Mesendoderm (in vitro differentiated cells): ENCODE data around the gene NUAK2.
A peak's percentile ranks its signal among the peaks of the same experiment; 100 is the strongest.

Experiments used
- DNase-seq: peaks from one replicate; pipeline ENCODE4 v3.0.0; 2013
- H2AK5ac ChIP-seq: 2 replicates; pipeline ENCODE4 v1.6.1; 2013; ENCODE audit warnings: low read length, inconsistent platforms
- H2BK120ac ChIP-seq: 2 replicates; pipeline ENCODE4 v1.6.1; 2013; ENCODE audit warnings: low read depth, mild to moderate bottlenecking, low read length, moderate library complexity, mixed read lengths
- H2BK15ac ChIP-seq: replicated peaks from 2 replicates; pipeline ENCODE4 v1.6.1; 2013; ENCODE audit warnings: low read depth, mild to moderate bottlenecking, moderate library complexity
- H2BK5ac ChIP-seq: 2 replicates; pipeline ENCODE4 v1.6.1; 2013; ENCODE audit warnings: low read length, inconsistent platforms
- H3K18ac ChIP-seq: 2 replicates; pipeline ENCODE4 v1.6.1; 2013; ENCODE audit warnings: mild to moderate bottlenecking, low read length, mixed read lengths
- H3K23ac ChIP-seq: one replicate; pipeline ENCODE4 v1.6.1; 2013; ENCODE audit warnings: low read length
- H3K27ac ChIP-seq: 2 replicates; pipeline ENCODE4 v1.5.1; 2013; ENCODE audit warnings: low read depth, mild to moderate bottlenecking, inconsistent platforms, low read length, moderate library complexity
- H3K27me3 ChIP-seq: 2 replicates; pipeline ENCODE4 v1.6.1; 2013; ENCODE audit warnings: low read length, control low read depth, mild to moderate bottlenecking, inconsistent platforms; ENCODE audit not compliant: insufficient read depth, poor library complexity
- H3K36me3 ChIP-seq: 2 replicates; pipeline ENCODE4 v1.6.1; 2013; ENCODE audit warnings: low read length, inconsistent platforms; ENCODE audit not compliant: control insufficient read depth, insufficient read depth
- H3K4ac ChIP-seq: one replicate; pipeline ENCODE4 v1.6.1; 2013; ENCODE audit warnings: low read depth, mild to moderate bottlenecking, low read length, moderate library complexity
- H3K4me1 ChIP-seq: 2 replicates; pipeline ENCODE4 v1.6.1; 2013; ENCODE audit warnings: low read depth, low read length, inconsistent platforms; ENCODE audit not compliant: control insufficient read depth
- H3K4me2 ChIP-seq: 2 replicates; pipeline ENCODE4 v1.6.1; 2013; ENCODE audit warnings: low read length
- H3K4me3 ChIP-seq: 2 replicates; pipeline ENCODE4 v1.5.1; 2013; ENCODE audit warnings: mild to moderate bottlenecking, low read length
- H3K56ac ChIP-seq: one replicate; pipeline ENCODE4 v1.6.1; 2013; ENCODE audit warnings: low read length
- H3K79me1 ChIP-seq: 2 replicates; pipeline ENCODE4 v1.6.1; 2013; ENCODE audit warnings: low read length, inconsistent platforms
- H3K79me2 ChIP-seq: 2 replicates; pipeline ENCODE4 v1.6.1; 2013; ENCODE audit warnings: mild to moderate bottlenecking, low read length; ENCODE audit not compliant: control insufficient read depth, insufficient read depth
- H3K9ac ChIP-seq: 2 replicates; pipeline ENCODE4 v1.6.1; 2013; ENCODE audit warnings: low read length, inconsistent platforms
- H4K5ac ChIP-seq: one replicate; pipeline ENCODE4 v1.6.1; 2013; ENCODE audit warnings: low read length
- H4K8ac ChIP-seq: one replicate; pipeline ENCODE4 v1.6.1; 2013; ENCODE audit warnings: low read depth, mild to moderate bottlenecking, control low read depth, low read length, moderate library complexity
- WGBS: extraction: QIAGEN DNeasy Blood & Tissue Kit; methylation state at CpG from one replicate; pipeline ENCODE4 v1.1.7; 2013; ENCODE audit warnings: low lambda C conversion rate, missing lambda C conversion rate; ENCODE audit not compliant: insufficient coverage; ENCODE audit errors: extremely low coverage; 5-methylcytosine and 5-hydroxymethylcytosine counted together

The NUAK2 gene

GRCh38 chr1:205287767-205288559 is 33.6 kb downstream of the NUAK2 start:
- Histone ChIP-seq H3K79me2 (no peaks in the 10 kb centered on the region), H3K36me3 (no peaks in the 10 kb centered on the region), H2BK15ac (no peak overlapping the region), H3K79me1 (no peaks in the 10 kb centered on the region), H2BK5ac (no peak overlapping the region), H2BK120ac (no peak overlapping the region), H3K9ac (peak overlapping the region; percentile 13), H2AK5ac (no peak overlapping the region), H3K23ac (no peak overlapping the region), H4K8ac (no peak overlapping the region), H3K18ac (peak overlapping the region; percentile 30), H3K4me3 (no peak overlapping the region), H3K27ac (no peak overlapping the region), H4K5ac (no peak overlapping the region), H3K27me3 (no peaks in the 10 kb centered on the region), H3K4me2 (no peak overlapping the region), H3K4ac (peak overlapping the region; percentile 72), H3K4me1 (peaks cover 20% of the 10 kb centered on the region), H3K56ac (peak overlapping the region; percentile 71)
- DNase-seq, result peak; percentile 47
- WGBS, result no CpG with 5 or more reads among the region's 8 CpGs

GRCh38 chr1:205287076-205287475 is 34.5 kb downstream of the NUAK2 start:
- peak overlapping the region; percentile 71 for H3K56ac ChIP-seq
- peaks cover 20% of the 10 kb centered on the region for H3K4me1 ChIP-seq
- H2AK5ac ChIP-seq, result peak overlapping the region; percentile 39

DNA sequence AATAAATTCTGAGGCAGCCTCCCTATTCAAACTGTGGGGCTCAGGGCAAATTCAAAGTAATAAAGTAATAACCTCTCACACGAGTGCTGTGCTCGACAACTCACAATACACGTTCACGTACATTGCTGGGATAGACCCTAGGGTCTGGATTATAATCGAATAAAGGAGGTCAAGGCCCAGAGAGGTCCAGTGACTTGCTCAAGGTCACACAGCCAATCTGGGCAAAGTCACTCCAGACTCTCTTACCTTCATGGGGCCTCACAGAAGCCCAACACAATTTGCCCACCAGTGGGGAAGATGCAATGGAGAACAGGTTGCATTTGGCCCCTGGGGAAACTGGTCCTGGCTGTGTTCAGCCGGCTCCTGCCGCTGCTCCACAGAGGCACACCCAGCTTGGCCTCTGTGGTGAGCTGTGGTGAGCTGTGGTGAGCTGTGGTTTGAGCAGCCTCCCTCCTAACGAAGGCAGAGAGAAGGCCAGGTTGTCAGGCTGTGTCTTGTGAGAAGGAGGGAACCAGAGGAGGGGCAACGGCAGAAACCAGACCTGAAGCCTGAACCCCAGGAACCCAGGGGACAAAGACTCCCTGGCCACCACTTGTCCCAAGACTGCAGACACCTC is 35.1 kb downstream of the NUAK2 start:
- H2BK5ac ChIP-seq, result peak overlapping the region; percentile 81
- no peaks in the 10 kb centered on the region for H3K79me1 ChIP-seq
- H3K4ac ChIP-seq, result peak overlapping the region; percentile 38
- no peak overlapping the region for H3K4me3 ChIP-seq
- no peak overlapping the region for H4K8ac ChIP-seq
- no peaks in the 10 kb centered on the region for H3K36me3 ChIP-seq
- H2BK120ac ChIP-seq, result peak overlapping the region; percentile 3
- no peak overlapping the region for H3K27ac ChIP-seq
- no CpG with 5 or more reads among the region's 9 CpGs for WGBS
- no peaks in the 10 kb centered on the region for H3K79me2 ChIP-seq
- no peak overlapping the region for H3K9ac ChIP-seq
- H3K18ac ChIP-seq, result peak overlapping the region; percentile 1
- no peak overlapping the region for H3K4me2 ChIP-seq
- H2BK15ac ChIP-seq, result no peak overlapping the region
- H4K5ac ChIP-seq, result no peak overlapping the region
- no peaks in the 10 kb centered on the region for H3K27me3 ChIP-seq
- H3K4me1 ChIP-seq, result peaks cover 20% of the 10 kb centered on the region
- H2AK5ac ChIP-seq, result peak overlapping the region; percentile 96
- no peak overlapping the region for H3K23ac ChIP-seq
- peak overlapping the region; percentile 79 for H3K56ac ChIP-seq
- DNase-seq, result no peak

More at GRCh38 chr1:205287076-205287475, 34.5 kb downstream of the NUAK2 start:
- Histone ChIP-seq H3K79me1 (no peaks in the 10 kb centered on the region), H2BK5ac (no peak overlapping the region), H3K4ac (peak overlapping the region; percentile 21), H2BK120ac (no peak overlapping the region), H3K9ac (no peak overlapping the region), H3K4me3 (no peak overlapping the region), H3K18ac (peak overlapping the region; percentile 1), H3K36me3 (no peaks in the 10 kb centered on the region), H4K5ac (no peak overlapping the region), H3K23ac (no peak overlapping the region), H3K27me3 (no peaks in the 10 kb centered on the region), H4K8ac (no peak overlapping the region), H3K27ac (no peak overlapping the region), H2BK15ac (no peak overlapping the region), H3K4me2 (no peak overlapping the region), H3K79me2 (no peaks in the 10 kb centered on the region)
- WGBS, result no CpG with 5 or more reads among the region's 3 CpGs
- no peak for DNase-seq

- H3K4me1 ChIP-seq, result peaks cover 20% of the 10 kb centered on the region
- H4K8ac ChIP-seq, result no peak overlapping the region
Measured at GRCh38 chr1:205285381-205286101, 36.0 kb downstream of the NUAK2 start.

GRCh38 chr1:205284420-205285144 is 37.0 kb downstream of the NUAK2 start:
- H3K4me1 ChIP-seq, result peaks cover 20% of the 10 kb centered on the region
- no peaks in the 10 kb centered on the region for H3K79me2 ChIP-seq
- H4K5ac ChIP-seq, result no peak overlapping the region
- peak overlapping the region; percentile 81 for H3K56ac ChIP-seq
- WGBS, result no CpG with 5 or more reads among the region's 7 CpGs
- no peak overlapping the region for H3K4me2 ChIP-seq
- no peak overlapping the region for H4K8ac ChIP-seq
- no peak overlapping the region for H3K23ac ChIP-seq
- peak overlapping the region; percentile 59 for H2AK5ac ChIP-seq
- peak overlapping the region; percentile 90 for H3K4ac ChIP-seq
- H3K9ac ChIP-seq, result peak overlapping the region; percentile 10
- H3K36me3 ChIP-seq, result no peaks in the 10 kb centered on the region
- H3K18ac ChIP-seq, result peak overlapping the region; percentile 81
- H3K79me1 ChIP-seq, result no peaks in the 10 kb centered on the region
- no peaks in the 10 kb centered on the region for H3K27me3 ChIP-seq
- H2BK120ac ChIP-seq, result peak overlapping the region; percentile 19
- no peak overlapping the region for H2BK15ac ChIP-seq
- peak; percentile 100 for DNase-seq
- H3K27ac ChIP-seq, result peak overlapping the region; percentile 81
- peak overlapping the region; percentile 72 for H2BK5ac ChIP-seq
- H3K4me3 ChIP-seq, result no peak overlapping the region

More at GRCh38 chr1:205285381-205286101, 36.0 kb downstream of the NUAK2 start:
- H3K36me3 ChIP-seq, result no peaks in the 10 kb centered on the region
- peak overlapping the region; percentile 38 for H3K4ac ChIP-seq
- H3K79me2 ChIP-seq, result no peaks in the 10 kb centered on the region
- H3K18ac ChIP-seq, result peak overlapping the region; percentile 84
- no peaks in the 10 kb centered on the region for H3K79me1 ChIP-seq
- H3K4me3 ChIP-seq, result no peak overlapping the region
- no peak overlapping the region for H3K4me2 ChIP-seq
- peak overlapping the region; percentile 45 for H2BK120ac ChIP-seq
- DNase-seq, result no peak
- no CpG with 5 or more reads among the region's 12 CpGs for WGBS
- H3K23ac ChIP-seq, result peak overlapping the region; percentile 89
- H2AK5ac ChIP-seq, result peak overlapping the region; percentile 36
- peak overlapping the region; percentile 17 for H2BK5ac ChIP-seq
- no peak overlapping the region for H2BK15ac ChIP-seq
- H3K27ac ChIP-seq, result peak overlapping the region; percentile 81
- no peaks in the 10 kb centered on the region for H3K27me3 ChIP-seq
- no peak overlapping the region for H4K5ac ChIP-seq
- H3K9ac ChIP-seq, result peak overlapping the region; percentile 16
- H3K56ac ChIP-seq, result peak overlapping the region; percentile 81
